ENCODE data around the gene BMP2K. TPM values are rescaled to one million over a fixed set of nuclear protein-coding genes. Genes with fewer than 3 reads are reported as not detected.
"Not testable (repeated sequence)": the region's sequence is repeated elsewhere in the genome, so short reads cannot be mapped to it uniquely, and the experiment has no call there.

Gene BMP2K
- total RNA-seq, 2 experiments from 2014 or later: 4.6 to 5.6 TPM

- intact Hi-C loops (cut with DNase I, micrococcal nuclease): no loop called here
- no peak overlapping the region for H3K27ac Mint-ChIP-seq
These were observed 128.0 kb downstream of the BMP2K start for GRCh38 chr4:78904143-78904542.

GRCh38 chr4:78907638-78908037 is 131.5 kb downstream of the BMP2K start:
- H3K27ac Mint-ChIP-seq: no peak overlapping the region
- peaks cover 3% of the 10 kb centered on the region for H3K36me3 ChIP-seq (ENCODE audit: insufficient read depth, low read length)

More at GRCh38 chr4:78904143-78904542, 128.0 kb downstream of the BMP2K start:
- no peak for ATAC-seq (ENCODE audit: poor library complexity)
- DNase-seq: no peak
- Mint-ChIP-seq H3K27me3 (no peaks in the 10 kb centered on the region), H3K9me3 (no peaks in the 10 kb centered on the region), H3K36me3 (ENCODE audit: low read depth) (no peaks in the 10 kb centered on the region), H3K4me1 (ENCODE audit: low read depth) (no peaks in the 10 kb centered on the region), H3K4me3 (no peak overlapping the region)
- Histone ChIP-seq H3K4me1 (ENCODE audit: insufficient read depth, low read length) (no peaks in the 10 kb centered on the region), H3K9me3 (ENCODE audit: control insufficient read depth in 1 of 2, insufficient read depth in 1 of 2, low read length in 2 of 2) (no peaks in the 10 kb centered on the region), H3K36me3 (ENCODE audit: insufficient read depth, low read length) (no peaks in the 10 kb centered on the region), H3K27ac (ENCODE audit: low read depth in 1 of 2, low read length in 2 of 2) (no peak overlapping the region), H3K27me3 (ENCODE audit: control insufficient read depth in 1 of 2, insufficient read depth in 2 of 2, low read length in 2 of 2) (no peaks in the 10 kb centered on the region), H3K4me3 (ENCODE audit: low read length) (no peak overlapping the region)
- CTCF ChIA-PET: no interaction called here
- no peak for TF ChIP-seq CTCF (IDR thresholded peaks at IDR 0.05)
- POLR2A ChIA-PET: no interaction called here

GRCh38 chr4:78908974-78909373 is 132.8 kb downstream of the BMP2K start:
- H3K27me3 ChIP-seq (ENCODE audit: control insufficient read depth in 1 of 2, insufficient read depth in 2 of 2, low read length in 2 of 2); POLR2A ChIA-PET; H3K4me1 ChIP-seq (ENCODE audit: insufficient read depth, low read length); H3K36me3 ChIP-seq (ENCODE audit: insufficient read depth, low read length); H3K9me3 ChIP-seq (ENCODE audit: control insufficient read depth in 1 of 2, insufficient read depth in 1 of 2, low read length in 2 of 2); H3K9me3 Mint-ChIP-seq; H3K4me3 ChIP-seq (ENCODE audit: low read length); H3K4me1 Mint-ChIP-seq (ENCODE audit: low read depth); DNase-seq; CTCF ChIA-PET; intact Hi-C loops (cut with DNase I, micrococcal nuclease); H3K27ac Mint-ChIP-seq; H3K27ac ChIP-seq (ENCODE audit: low read depth in 1 of 2, low read length in 2 of 2); H3K4me3 Mint-ChIP-seq; ATAC-seq (ENCODE audit: poor library complexity); H3K27me3 Mint-ChIP-seq: not testable (repeated sequence)
- H3K36me3 Mint-ChIP-seq (ENCODE audit: low read depth): peaks cover 27% of the 10 kb centered on the region

More at GRCh38 chr4:78907638-78908037, 131.5 kb downstream of the BMP2K start:
- peaks cover 18% of the 10 kb centered on the region for H3K36me3 Mint-ChIP-seq (ENCODE audit: low read depth)
- intact Hi-C loops (cut with DNase I, micrococcal nuclease): no loop called here
- no peak overlapping the region for H3K4me3 ChIP-seq (ENCODE audit: low read length)
- H3K4me1 ChIP-seq (ENCODE audit: insufficient read depth, low read length): no peaks in the 10 kb centered on the region
- H3K27me3 ChIP-seq (ENCODE audit: control insufficient read depth in 1 of 2, insufficient read depth in 2 of 2, low read length in 2 of 2): no peaks in the 10 kb centered on the region
- TF ChIP-seq CTCF (IDR thresholded peaks at IDR 0.05): no peak
- ChIA-PET POLR2A (no interaction called here), CTCF (no interaction called here)
- DNase-seq (no peak), ATAC-seq (ENCODE audit: poor library complexity) (no peak)
- H3K4me1 Mint-ChIP-seq (ENCODE audit: low read depth): no peaks in the 10 kb centered on the region
- no peaks in the 10 kb centered on the region for H3K27me3 Mint-ChIP-seq
- no peak overlapping the region for H3K4me3 Mint-ChIP-seq
- H3K27ac ChIP-seq (ENCODE audit: low read depth in 1 of 2, low read length in 2 of 2): no peak overlapping the region
- no peaks in the 10 kb centered on the region for H3K9me3 ChIP-seq (ENCODE audit: control insufficient read depth in 1 of 2, insufficient read depth in 1 of 2, low read length in 2 of 2)
- H3K9me3 Mint-ChIP-seq: no peaks in the 10 kb centered on the region

- ChIA-PET CTCF (no interaction called here), POLR2A (no interaction called here)
- Mint-ChIP-seq H3K4me1 (ENCODE audit: low read depth) (no peaks in the 10 kb centered on the region), H3K4me3 (no peak overlapping the region), H3K36me3 (ENCODE audit: low read depth) (peaks cover 42% of the 10 kb centered on the region), H3K27ac (no peak overlapping the region), H3K9me3 (no peaks in the 10 kb centered on the region), H3K27me3 (no peaks in the 10 kb centered on the region)
- ATAC-seq (ENCODE audit: poor library complexity) (no peak), DNase-seq (no peak)
- Histone ChIP-seq H3K4me1 (ENCODE audit: insufficient read depth, low read length) (no peaks in the 10 kb centered on the region), H3K27me3 (ENCODE audit: control insufficient read depth in 1 of 2, insufficient read depth in 2 of 2, low read length in 2 of 2) (no peaks in the 10 kb centered on the region), H3K4me3 (ENCODE audit: low read length) (no peak overlapping the region), H3K27ac (ENCODE audit: low read depth in 1 of 2, low read length in 2 of 2) (no peak overlapping the region), H3K36me3 (ENCODE audit: insufficient read depth, low read length) (peaks cover 3% of the 10 kb centered on the region), H3K9me3 (ENCODE audit: control insufficient read depth in 1 of 2, insufficient read depth in 1 of 2, low read length in 2 of 2) (no peaks in the 10 kb centered on the region)
- intact Hi-C loops (cut with DNase I, micrococcal nuclease): no loop called here
- TF ChIP-seq CTCF (IDR thresholded peaks at IDR 0.05): no peak
These were observed 134.5 kb downstream of the BMP2K start for GRCh38 chr4:78910612-78911011.
